AG08396 (cell line): Measurements from ENCODE around the gene CAMTA1.
A peak's percentile ranks its signal among the peaks of the same experiment; 100 is the strongest.

Experiments used
- DNase-seq: peaks from one replicate; pipeline ENCODE4 v3.0.0; 2012; ENCODE audit warnings: low spot score, mixed read lengths

Gene CAMTA1

GRCh38 chr1:6958407-6959030 is 173.3 kb downstream of the CAMTA1 start:
- DNase-seq = no peak

- no peak for DNase-seq
Measured at GRCh38 chr1:6959491-6959890, 174.2 kb downstream of the CAMTA1 start.

GRCh38 chr1:6960291-6960811 is 175.1 kb downstream of the CAMTA1 start:
- peak; percentile 46 for DNase-seq

GRCh38 chr1:6960860-6961259 is 175.6 kb downstream of the CAMTA1 start:
- DNase-seq = no peak

GRCh38 chr1:6961289-6961688 is 176.0 kb downstream of the CAMTA1 start:
- DNase-seq = no peak

- DNase-seq = no peak
Measured at GRCh38 chr1:6961905-6962477, 176.7 kb downstream of the CAMTA1 start.

- no peak for DNase-seq
Measured at GRCh38 chr1:6962478-6962995, 177.3 kb downstream of the CAMTA1 start.

- DNase-seq = no peak
Measured at GRCh38 chr1:6962996-6963911, 178.0 kb downstream of the CAMTA1 start.

GRCh38 chr1:6963912-6964307 is 178.7 kb downstream of the CAMTA1 start:
- DNase-seq = no peak

GRCh38 chr1:6965083-6965934 is 180.1 kb downstream of the CAMTA1 start:
- DNase-seq = no peak

GRCh38 chr1:6965935-6966241 is 180.6 kb downstream of the CAMTA1 start:
- DNase-seq = no peak

- DNase-seq = no peak
Measured at GRCh38 chr1:6966326-6966725, 181.1 kb downstream of the CAMTA1 start.

GRCh38 chr1:6967431-6968111 is 182.3 kb downstream of the CAMTA1 start:
- no peak for DNase-seq

- no peak for DNase-seq
Measured at GRCh38 chr1:6969106-6969505, 183.9 kb downstream of the CAMTA1 start.

- DNase-seq = no peak
Measured at GRCh38 chr1:6969762-6970161, 184.5 kb downstream of the CAMTA1 start.

GRCh38 chr1:6970221-6970620 is 185.0 kb downstream of the CAMTA1 start:
- no peak for DNase-seq

GRCh38 chr1:6971048-6971447 is 185.8 kb downstream of the CAMTA1 start:
- DNase-seq = no peak

GRCh38 chr1:6971699-6972098 is 186.4 kb downstream of the CAMTA1 start:
- DNase-seq = no peak

- DNase-seq = no peak
Measured at GRCh38 chr1:6972399-6972798, 187.1 kb downstream of the CAMTA1 start.

- DNase-seq = no peak
Measured at GRCh38 chr1:6975331-6976043, 190.2 kb downstream of the CAMTA1 start.

GRCh38 chr1:6976044-6976375 is 190.8 kb downstream of the CAMTA1 start:
- no peak for DNase-seq
